ENCODE data around the gene DAPK1.

- TF ChIP-seq POLR2AphosphoS5 (IDR thresholded peaks at IDR 0.05; ENCODE audit: low read depth, low read length), result no peak
- no peak for TF ChIP-seq CHD2 (IDR thresholded peaks at IDR 0.05; ENCODE audit: low read length, partially characterized antibody)
- TF ChIP-seq REST (IDR thresholded peaks at IDR 0.05; ENCODE audit: low read depth, low read length), result no peak
- TF ChIP-seq SMC3 (IDR thresholded peaks at IDR 0.05; ENCODE audit: low read depth, low read length), result no peak
- no peak for TF ChIP-seq TAF1 (IDR thresholded peaks at IDR 0.05; ENCODE audit: borderline replicate concordance, low read depth, low read length)
- no peak for TF ChIP-seq EP300 (IDR thresholded peaks at IDR 0.05; ENCODE audit: borderline replicate concordance in 1 of 2, low read depth in 1 of 2, low read length in 1 of 2)
- TF ChIP-seq CTCF (IDR thresholded peaks at IDR 0.05), result no peak
- no peak for TF ChIP-seq RAD21 (IDR thresholded peaks at IDR 0.05; ENCODE audit: low read length)
- no peak for TF ChIP-seq FOXM1 (IDR thresholded peaks at IDR 0.05; ENCODE audit: low read depth)
- TF ChIP-seq PBX3 (IDR thresholded peaks at IDR 0.05), result no peak
These were observed 99.2 kb downstream of the DAPK1 start for GRCh38 chr9:87596862-87597261.

All from SK-N-SH (cell line).